DMS 273 (cell line): ENCODE results near the gene KIF6.

Experiments used
- DNase-seq: peaks from one replicate; lab custom pipeline; 2025; ENCODE audit not compliant: unreplicated experiment; lab: John Stamatoyannopoulos, UW

Gene KIF6

GRCh38 chr6:39391182-39391581 lies 334.0 kb downstream of the KIF6 start:
- no peak for DNase-seq

- DNase-seq, result peak; percentile 8
These were observed 335.8 kb downstream of the KIF6 start for GRCh38 chr6:39389484-39389767.

- no peak for DNase-seq
These were observed 336.4 kb downstream of the KIF6 start for GRCh38 chr6:39388606-39389483.

GRCh38 chr6:39387785-39388184 lies 337.4 kb downstream of the KIF6 start:
- DNase-seq, result no peak

GRCh38 chr6:39386487-39386886 lies 338.7 kb downstream of the KIF6 start:
- DNase-seq, result no peak

- DNase-seq, result no peak
These were observed 343.6 kb downstream of the KIF6 start for GRCh38 chr6:39381550-39382140.

- no peak for DNase-seq
These were observed 344.2 kb downstream of the KIF6 start for GRCh38 chr6:39380837-39381549.

DNA sequence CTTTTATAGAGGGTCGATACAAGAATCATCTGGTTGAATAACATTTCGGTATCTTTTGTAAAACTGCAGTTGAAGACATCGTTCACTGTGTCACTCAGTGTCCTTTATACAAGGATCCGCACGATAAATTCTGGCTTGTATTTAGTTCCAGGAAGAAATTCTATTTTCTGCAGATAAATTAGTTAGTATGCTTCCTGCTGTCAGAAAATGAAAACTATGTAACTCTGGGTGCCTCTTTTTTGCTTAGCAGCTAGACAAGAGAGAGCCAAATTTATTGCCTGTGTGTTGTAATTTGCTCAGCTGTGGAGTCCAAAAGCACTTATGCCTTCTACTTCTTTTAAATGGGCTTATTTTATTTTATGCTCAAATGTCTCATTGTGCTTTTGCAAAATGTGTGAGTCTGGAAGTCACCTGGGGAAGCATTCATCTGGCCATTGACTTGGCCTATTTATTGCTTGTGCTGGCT lies 346.2 kb downstream of the KIF6 start:
- DNase-seq, result no peak

DNA sequence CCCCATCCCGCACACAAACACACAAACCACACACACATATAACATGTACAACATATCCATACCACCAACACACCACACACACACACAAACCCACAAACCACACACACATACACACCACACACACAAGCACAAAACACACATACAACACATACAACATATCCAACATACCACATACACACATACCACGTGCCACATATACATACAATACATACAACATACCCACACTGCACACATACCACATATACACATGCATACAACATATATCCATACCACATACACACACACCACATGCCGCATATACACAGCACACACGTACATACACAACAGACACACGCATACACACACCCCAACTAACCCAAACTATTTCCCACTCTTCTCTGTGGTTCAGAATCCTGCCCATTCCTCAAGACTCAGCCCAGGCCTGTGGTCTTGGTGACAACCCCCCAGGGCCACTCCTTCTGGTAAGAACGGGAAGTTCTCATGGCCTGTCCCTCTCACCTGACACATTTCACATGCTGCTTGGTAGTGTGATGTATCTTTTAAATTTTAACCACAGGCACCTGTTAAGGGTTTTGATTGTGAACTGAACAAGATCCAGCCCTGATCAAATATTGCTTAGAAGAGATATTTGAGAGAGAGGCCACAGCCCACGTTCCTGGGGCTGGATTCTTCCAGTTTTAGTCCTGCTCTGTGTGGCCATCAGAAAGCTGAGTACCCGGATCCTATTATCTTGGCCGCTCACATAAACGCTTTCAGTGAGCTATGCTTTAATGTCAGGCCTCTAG lies 346.8 kb downstream of the KIF6 start:
- no peak for DNase-seq

DNA sequence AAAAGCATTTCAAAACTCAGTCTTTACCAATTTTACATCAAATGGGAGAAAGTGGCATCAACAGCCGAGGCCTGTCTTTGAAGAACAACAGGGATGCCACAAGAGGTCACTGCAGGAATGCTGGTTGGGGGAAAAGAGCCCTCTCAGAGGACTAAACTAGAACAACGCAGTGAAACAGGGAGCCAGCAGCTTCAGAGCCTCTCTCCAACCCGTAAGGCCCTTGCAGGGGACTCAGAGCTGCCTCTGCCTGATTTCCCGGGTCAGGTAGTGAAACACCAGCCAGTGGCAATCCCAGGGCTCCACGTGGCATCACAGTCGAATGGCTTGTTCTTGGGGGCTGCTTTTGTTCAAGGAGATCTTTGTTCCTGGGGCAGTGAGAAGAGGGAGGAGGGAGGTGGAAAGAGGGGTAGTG lies 347.7 kb downstream of the KIF6 start:
- peak; percentile 78 for DNase-seq

- no peak for DNase-seq
These were observed 349.8 kb downstream of the KIF6 start for GRCh38 chr6:39375405-39375804.

DNA sequence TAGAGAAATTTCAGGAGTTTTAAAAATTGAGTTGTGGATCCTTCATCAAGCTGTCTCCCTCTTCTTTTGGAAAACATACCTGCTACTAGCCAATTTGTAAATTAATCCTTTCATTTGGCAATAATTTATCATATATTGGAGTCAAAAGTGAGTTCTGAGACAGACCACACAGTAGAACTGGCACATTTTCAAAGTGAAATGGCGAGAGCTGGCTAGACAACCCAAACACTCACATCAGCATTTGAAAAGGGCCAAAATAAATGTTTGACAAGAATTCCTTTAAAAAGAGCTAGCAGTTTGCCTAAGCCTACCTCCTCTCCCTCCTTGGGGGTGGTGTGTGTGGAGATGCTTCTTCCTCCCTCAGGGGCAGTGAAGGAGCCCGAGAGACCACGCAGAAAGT lies 354.8 kb downstream of the KIF6 start:
- no peak for DNase-seq

DNA sequence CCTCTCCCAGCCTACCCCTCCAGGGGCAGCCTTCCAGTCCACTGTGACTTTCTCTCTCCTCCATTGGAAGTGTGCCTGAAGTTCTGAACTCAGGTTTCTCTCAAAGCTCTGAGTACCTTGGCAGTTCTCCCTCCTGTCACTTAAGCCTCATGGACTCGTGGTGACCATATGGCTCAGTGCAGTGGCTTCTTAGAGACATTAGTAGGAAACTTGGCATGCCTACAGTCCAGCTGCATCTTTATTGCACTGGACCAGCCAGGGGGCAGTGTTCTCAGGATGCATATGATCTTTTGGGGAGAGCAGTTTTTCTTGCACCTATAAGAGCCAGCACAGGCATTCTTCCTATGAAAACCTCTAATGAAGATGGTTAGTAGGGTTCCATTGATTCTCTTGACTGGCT lies 355.2 kb downstream of the KIF6 start:
- peak; percentile 59 for DNase-seq

DNA sequence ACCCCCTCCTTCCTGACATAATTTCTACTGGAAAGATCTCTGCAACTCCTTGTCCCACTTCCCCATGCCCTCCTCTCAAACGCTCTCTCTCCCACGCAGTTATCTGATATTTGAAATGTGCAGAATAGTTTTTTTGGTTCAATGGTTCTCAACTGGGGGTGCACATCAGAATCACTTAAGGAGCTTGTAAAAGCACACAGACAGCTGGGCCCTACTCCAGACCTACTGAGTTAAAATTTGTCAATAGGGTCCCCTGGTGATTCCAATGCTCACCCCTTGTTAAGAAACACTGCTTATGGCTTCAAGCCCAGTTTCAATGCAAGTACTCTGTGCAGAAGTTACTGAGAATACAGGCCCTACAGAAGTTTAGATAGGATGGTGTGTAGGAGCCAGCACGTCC lies 357.5 kb downstream of the KIF6 start:
- DNase-seq, result no peak

DNA sequence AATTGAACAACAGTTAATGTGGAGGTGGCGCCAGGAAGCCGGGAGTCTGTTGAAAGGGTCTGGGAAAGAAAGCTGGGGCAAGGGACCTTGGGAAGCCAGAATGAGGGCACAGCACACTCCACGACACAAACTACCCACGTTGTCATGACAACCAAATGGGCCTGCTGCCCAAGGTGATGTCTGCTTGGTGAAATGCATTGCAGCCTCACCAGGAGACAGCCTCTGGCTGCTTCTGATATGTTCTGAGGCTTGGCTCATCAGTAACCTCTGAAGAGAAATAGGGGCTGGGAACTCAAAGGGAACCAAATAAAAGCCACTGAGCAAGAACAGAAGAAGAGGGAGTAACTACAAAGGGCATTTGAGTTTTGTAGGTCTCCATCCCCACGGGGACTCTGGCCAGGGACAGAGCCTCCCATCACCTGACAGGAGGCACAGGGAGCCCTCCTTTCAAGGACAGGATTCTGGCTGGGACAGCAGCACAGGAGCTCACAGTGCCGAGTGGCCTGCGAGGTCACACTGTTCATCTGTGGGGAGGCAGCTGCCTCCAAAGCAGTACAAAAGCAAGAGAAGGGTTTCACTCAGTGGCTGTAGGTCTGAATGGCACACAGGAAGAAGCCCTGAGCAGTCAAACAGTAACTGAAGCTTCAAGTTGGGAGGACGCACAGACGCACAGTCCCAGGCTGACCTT lies 358.1 kb downstream of the KIF6 start:
- peak; percentile 43 for DNase-seq

GRCh38 chr6:39365281-39366074 lies 359.7 kb downstream of the KIF6 start:
- DNase-seq, result no peak

- no peak for DNase-seq
These were observed 361.9 kb downstream of the KIF6 start for GRCh38 chr6:39363280-39363679.

DNA sequence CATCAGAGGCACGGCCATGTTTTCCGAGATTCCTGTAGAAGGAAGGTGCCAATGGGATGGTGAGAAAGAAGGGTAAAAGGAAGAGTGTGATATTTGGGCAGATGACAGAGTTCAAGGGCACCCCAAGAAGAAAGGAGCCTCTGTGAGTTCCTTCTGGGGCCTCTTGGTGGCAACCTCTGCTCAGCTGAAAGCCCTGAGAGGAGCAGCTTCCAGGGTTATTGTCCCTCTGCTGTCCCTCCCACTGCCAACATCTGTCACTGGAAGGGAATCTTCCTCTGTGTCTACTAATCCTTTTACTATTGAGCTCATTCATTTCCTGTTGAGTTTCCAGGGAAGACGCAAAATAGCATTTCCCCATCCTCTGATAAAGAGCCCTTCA lies 362.7 kb downstream of the KIF6 start:
- peak; percentile 50 for DNase-seq

GRCh38 chr6:39361657-39362486 lies 363.3 kb downstream of the KIF6 start:
- DNase-seq, result peak; percentile 85
